Urinary bladder (tissue), 4 donors: ENCODE data around the gene EVC2. TPM values are rescaled to one million over a fixed set of nuclear protein-coding genes. Genes with fewer than 3 reads are reported as not detected.

Experiments used
- DNase-seq: peaks from one replicate; pipeline ENCODE4 v3.0.0-alpha.2; 2015; ENCODE audit errors: extremely low spot score
- H3K27ac ChIP-seq: one replicate; pipeline ENCODE4 v1.5.1; 2013; ENCODE audit warnings: low read depth, mild to moderate bottlenecking, moderate library complexity
- H3K36me3 ChIP-seq: one replicate; pipeline ENCODE4 v1.6.1; 2013; ENCODE audit warnings: mild to moderate bottlenecking, moderate library complexity; ENCODE audit not compliant: insufficient read depth
- H3K4me1 ChIP-seq: one replicate; pipeline ENCODE4 v1.6.1; 2013; ENCODE audit warnings: mild to moderate bottlenecking, moderate library complexity; ENCODE audit not compliant: insufficient read depth
- H3K4me3 ChIP-seq: one replicate; pipeline ENCODE4 v1.5.1; 2013; ENCODE audit warnings: low read depth, low read length
- WGBS: extraction: QIAGEN DNeasy Blood & Tissue Kit; methylation state at CpG from one replicate; pipeline ENCODE4 v1.1.7; 2013; 5-methylcytosine and 5-hydroxymethylcytosine counted together
- polyA plus RNA-seq: library from polyadenylated mRNA; stranded (reverse); fragments of 200-250 nt; gene quantifications from one replicate; pipeline ENCODE4 v1.2.3, GENCODE V29; 2013
- total RNA-seq: library from RNA; depleted of rRNA; stranded (reverse); fragments of >200 nt; gene quantifications from one replicate; pipeline ENCODE4 v1.2.3, GENCODE V29; 2014
- donor health status: healthy with polysubstance abuse.
- donor health status: healthy.

The EVC2 gene
- total and polyA plus RNA-seq, 2 donors, result 7.2 to 9.8 TPM

DNA sequence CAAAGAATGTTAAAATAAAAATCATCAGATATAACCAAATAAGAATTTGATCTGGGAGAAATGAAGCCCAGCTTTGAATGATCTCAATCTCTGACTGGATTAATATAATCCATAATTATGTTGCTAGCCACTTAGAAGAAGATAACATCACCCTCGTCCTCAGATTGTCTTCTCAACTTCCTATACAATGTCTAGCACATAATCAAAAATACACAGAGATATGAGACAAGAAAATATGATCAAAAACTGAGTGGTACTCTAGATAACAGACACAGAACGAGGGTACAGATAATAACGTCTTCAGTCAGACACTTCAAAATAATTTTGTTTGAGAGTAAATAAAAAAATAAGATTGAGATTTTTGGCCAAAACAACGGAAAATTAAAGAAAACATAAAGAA, 47.1 kb downstream of the EVC2 start:
- Histone ChIP-seq H3K4me1 (no peaks in the 10 kb centered on the region), H3K4me3 (no peak overlapping the region), H3K36me3 (no peaks in the 10 kb centered on the region), H3K27ac (no peak overlapping the region)
- 92% methylated on average over 4 of the region's 4 CpGs for WGBS
- no peak for DNase-seq

- H3K36me3 ChIP-seq, result no peaks in the 10 kb centered on the region
These were observed 48.2 kb downstream of the EVC2 start for GRCh38 chr4:5660185-5660584.

GRCh38 chr4:5658974-5659373, 49.4 kb downstream of the EVC2 start:
- H3K27ac ChIP-seq, result no peak overlapping the region
- no peaks in the 10 kb centered on the region for H3K36me3 ChIP-seq
- H3K4me1 ChIP-seq, result no peaks in the 10 kb centered on the region
- 82% methylated on average over 6 of the region's 6 CpGs for WGBS
- DNase-seq, result no peak
- no peak overlapping the region for H3K4me3 ChIP-seq

More at GRCh38 chr4:5660185-5660584, 48.2 kb downstream of the EVC2 start:
- no peak overlapping the region for H3K27ac ChIP-seq
- no peak overlapping the region for H3K4me3 ChIP-seq
- H3K4me1 ChIP-seq, result no peaks in the 10 kb centered on the region
- DNase-seq, result no peak
- 100% methylated on average over 1 of the region's 1 CpG for WGBS

DNA sequence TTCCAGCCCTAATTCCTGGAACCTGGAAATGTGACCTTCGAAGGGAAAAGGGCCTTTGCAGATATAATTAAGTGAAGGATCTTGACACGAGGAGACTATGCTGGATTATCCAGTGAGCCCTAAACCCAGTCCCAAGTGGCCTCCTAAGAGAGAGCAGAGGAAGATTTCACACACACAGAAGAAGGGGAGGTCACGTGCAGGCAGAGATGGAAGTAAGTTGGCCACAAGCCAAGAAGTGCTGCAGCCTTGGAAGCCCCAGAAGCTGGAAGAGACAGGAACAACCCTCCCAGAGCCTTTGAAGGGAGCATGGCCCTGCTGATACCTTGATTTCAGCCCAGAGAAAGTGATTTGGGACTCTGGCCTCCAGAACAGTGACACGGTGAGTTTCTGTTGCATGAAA, 51.9 kb downstream of the EVC2 start:
- 79% methylated on average over 4 of the region's 4 CpGs for WGBS
- Histone ChIP-seq H3K27ac (no peak overlapping the region), H3K4me3 (no peak overlapping the region), H3K36me3 (no peaks in the 10 kb centered on the region), H3K4me1 (no peaks in the 10 kb centered on the region)
- no peak for DNase-seq

- H3K4me3 ChIP-seq, result no peak overlapping the region
- no peak for DNase-seq
- H3K27ac ChIP-seq, result no peak overlapping the region
- 90% methylated on average over 11 of the region's 11 CpGs for WGBS
- no peaks in the 10 kb centered on the region for H3K36me3 ChIP-seq
- no peaks in the 10 kb centered on the region for H3K4me1 ChIP-seq
These were observed 53.6 kb downstream of the EVC2 start for GRCh38 chr4:5654791-5655190.

GRCh38 chr4:5651089-5651488, 57.3 kb downstream of the EVC2 start:
- no peak for DNase-seq
- Histone ChIP-seq H3K4me3 (no peak overlapping the region), H3K27ac (no peak overlapping the region), H3K4me1 (no peaks in the 10 kb centered on the region), H3K36me3 (no peaks in the 10 kb centered on the region)
- 87% methylated on average over 6 of the region's 6 CpGs for WGBS

DNA sequence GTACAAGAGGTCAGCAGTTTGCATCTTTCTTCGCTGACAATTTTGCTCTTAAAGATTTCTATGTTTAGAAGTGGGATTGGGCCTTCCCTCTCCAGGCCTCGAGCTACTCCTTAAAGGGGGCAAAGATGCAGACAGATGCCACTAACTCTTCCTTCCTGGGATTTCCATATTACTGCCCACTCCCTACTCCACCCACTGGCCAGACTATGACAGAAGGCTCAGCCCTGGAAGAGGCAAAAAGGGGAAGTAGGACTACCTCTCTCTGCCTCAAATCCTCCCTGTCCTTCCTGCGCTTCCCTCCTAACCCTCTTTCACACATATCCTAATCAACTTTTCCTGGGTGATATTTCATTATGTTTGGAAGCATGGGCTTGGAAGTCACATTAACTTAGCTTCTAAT, 58.3 kb downstream of the EVC2 start:
- 90% methylated on average over 3 of the region's 3 CpGs for WGBS
- no peak for DNase-seq

GRCh38 chr4:5647351-5647750, 61.0 kb downstream of the EVC2 start:
- WGBS, result 80% methylated on average over 7 of the region's 7 CpGs
- Histone ChIP-seq H3K27ac (no peak overlapping the region), H3K36me3 (no peaks in the 10 kb centered on the region), H3K4me3 (no peak overlapping the region), H3K4me1 (no peaks in the 10 kb centered on the region)
- no peak for DNase-seq

More for the DNA sequence above, 58.3 kb downstream of the EVC2 start:
- no peak overlapping the region for H3K4me3 ChIP-seq
- no peaks in the 10 kb centered on the region for H3K36me3 ChIP-seq
- H3K4me1 ChIP-seq, result no peaks in the 10 kb centered on the region
- H3K27ac ChIP-seq, result no peak overlapping the region

DNA sequence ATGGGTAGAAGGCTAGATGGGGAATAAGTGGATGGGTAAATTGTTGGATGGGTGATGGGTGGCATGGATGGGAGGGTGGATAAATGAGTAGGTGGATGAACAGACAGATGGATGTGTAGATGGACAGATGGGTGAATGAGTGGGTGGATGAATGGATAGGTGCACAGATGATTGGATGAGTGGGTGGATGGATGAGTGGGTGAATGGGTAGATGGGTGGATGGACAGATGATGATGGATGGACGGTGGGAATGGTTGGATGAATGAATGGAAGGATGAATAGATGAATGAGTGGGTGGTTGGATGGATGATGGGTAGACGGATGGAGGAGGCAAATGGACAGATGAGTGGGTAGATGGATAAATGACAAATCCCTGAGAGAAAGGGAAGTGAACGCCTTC, 68.3 kb downstream of the EVC2 start:
- 95% methylated on average over 3 of the region's 3 CpGs for WGBS

DNA sequence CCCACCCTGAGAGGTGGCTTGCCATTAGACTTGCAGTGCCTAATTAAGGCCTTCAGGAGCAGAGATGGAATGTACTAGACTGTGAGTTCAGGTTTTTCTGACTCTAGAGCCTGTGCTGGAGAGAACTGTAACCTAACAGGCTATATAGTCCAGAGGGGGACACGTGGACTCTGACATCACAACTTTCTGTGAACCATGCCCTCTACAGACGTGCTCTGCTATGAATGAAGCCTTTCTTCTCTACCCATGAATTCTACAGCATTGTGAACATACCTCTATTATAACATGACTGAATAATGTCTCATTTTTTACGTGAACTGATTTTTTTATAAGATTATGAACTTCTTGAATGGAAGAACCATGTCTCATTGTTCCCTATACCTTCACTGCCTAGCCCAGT, 68.8 kb downstream of the EVC2 start:
- DNase-seq, result no peak
- Histone ChIP-seq H3K4me1 (no peaks in the 10 kb centered on the region), H3K36me3 (no peaks in the 10 kb centered on the region), H3K4me3 (no peak overlapping the region), H3K27ac (no peak overlapping the region)
- 87% methylated on average over 3 of the region's 3 CpGs for WGBS

More for the DNA sequence above, 68.3 kb downstream of the EVC2 start:
- no peak overlapping the region for H3K27ac ChIP-seq
- no peaks in the 10 kb centered on the region for H3K4me1 ChIP-seq
- H3K36me3 ChIP-seq, result no peaks in the 10 kb centered on the region
- H3K4me3 ChIP-seq, result no peak overlapping the region
- DNase-seq, result no peak

DNA sequence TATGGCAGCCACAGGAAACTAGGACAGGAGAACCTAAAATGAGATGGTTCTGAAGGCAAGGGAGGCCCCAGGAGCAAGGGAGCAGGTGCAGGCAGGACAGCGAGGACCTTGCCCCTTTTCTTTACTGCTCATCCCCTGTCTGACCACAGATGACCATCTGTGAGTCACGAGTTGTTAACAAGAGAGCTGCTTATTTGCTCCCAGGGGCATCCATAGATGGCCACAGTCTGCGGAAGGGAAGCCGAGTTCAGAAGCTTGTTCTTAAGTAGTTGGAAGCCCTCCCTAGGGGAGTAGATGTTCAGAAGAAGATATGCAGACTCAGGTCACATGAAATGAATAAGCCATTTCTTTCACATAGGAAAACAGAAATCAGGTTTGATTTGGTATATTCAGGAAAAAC, 69.4 kb downstream of the EVC2 start:
- Histone ChIP-seq H3K27ac (no peak overlapping the region), H3K36me3 (no peaks in the 10 kb centered on the region), H3K4me1 (no peaks in the 10 kb centered on the region), H3K4me3 (no peak overlapping the region)
- DNase-seq, result no peak
- 87% methylated on average over 4 of the region's 4 CpGs for WGBS

GRCh38 chr4:5638316-5638715, 70.0 kb downstream of the EVC2 start:
- Histone ChIP-seq H3K36me3 (no peaks in the 10 kb centered on the region), H3K27ac (no peak overlapping the region), H3K4me3 (no peak overlapping the region), H3K4me1 (no peaks in the 10 kb centered on the region)
- DNase-seq, result no peak
- 96% methylated on average over 4 of the region's 4 CpGs for WGBS

GRCh38 chr4:5636766-5637670, 71.3 kb downstream of the EVC2 start:
- Histone ChIP-seq H3K4me3 (no peak overlapping the region), H3K36me3 (no peaks in the 10 kb centered on the region)
- 84% methylated on average over 13 of the region's 13 CpGs for WGBS

DNA sequence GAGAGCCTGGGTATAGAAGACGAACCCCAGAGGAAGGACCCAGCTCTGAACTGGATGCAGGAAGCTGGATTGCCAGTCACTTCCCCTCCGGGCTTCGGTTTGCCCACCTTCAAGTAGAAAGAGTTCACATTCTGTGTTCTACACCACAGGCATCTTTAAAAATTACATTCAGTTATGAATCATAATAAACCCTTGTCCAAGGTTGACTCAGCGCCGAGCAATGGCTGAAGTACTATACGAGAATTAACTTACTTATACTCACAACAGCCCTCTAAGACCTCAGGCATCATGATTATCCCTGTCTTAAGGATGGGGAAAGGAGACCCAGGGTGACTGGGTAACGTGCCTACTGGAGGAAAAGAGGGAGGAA, 72.5 kb downstream of the EVC2 start:
- Histone ChIP-seq H3K36me3 (no peaks in the 10 kb centered on the region), H3K27ac (no peak overlapping the region), H3K4me1 (no peaks in the 10 kb centered on the region), H3K4me3 (no peak overlapping the region)
- WGBS, result 83% methylated on average over 7 of the region's 7 CpGs
- no peak for DNase-seq

More at GRCh38 chr4:5636766-5637670, 71.3 kb downstream of the EVC2 start:
- no peaks in the 10 kb centered on the region for H3K4me1 ChIP-seq
- DNase-seq, result no peak
- H3K27ac ChIP-seq, result no peak overlapping the region
